Endothelial cell of umbilical vein (primary cell): ENCODE data around the gene CRYBA4. TPM values are rescaled to one million over a fixed set of nuclear protein-coding genes. Genes with fewer than 3 reads are reported as not detected.

Source experiments
- BruUV-seq: library from RNA; stranded (reverse); fragments of 400-500 nt; replicated peaks from 2 replicates; lab custom pipeline; 2021; lab: Mats Ljungman, UMichigan
- CTCF ChIA-PET: fragments of 300-600, 350-600 bp; sonication (Branson Sonifier 250); formaldehyde crosslinking; loops from one replicate; lab custom pipeline; 2021; ENCODE audit warnings: antibody characterized with exemption, inconsistent platforms; lab: Charles Lee
- POLR2A ChIA-PET: fragments of 300-600, 350-600 bp; sonication (Branson Sonifier 250); formaldehyde crosslinking; loops from one replicate; lab custom pipeline; 2021; ENCODE audit warnings: antibody characterized with exemption, inconsistent platforms; lab: Charles Lee
- DNase-seq: peaks from one replicate; pipeline ENCODE4 v3.0.0-alpha.2; 2011; ENCODE audit warnings: low read depth, low spot score
- FAIRE-seq: peaks from 2 replicates; lab custom pipeline; 2011; peaks lifted over from hg19 to GRCh38; lab: Jason Lieb, UNC
- H2AFZ ChIP-seq: 2 replicates; pipeline ENCODE4 v1.6.0; 2012; ENCODE audit warnings: low read depth, low read length, control low read depth, inconsistent platforms
- H3K27ac ChIP-seq: 2 replicates; pipeline ENCODE4 v1.5.1; 2011; ENCODE audit warnings: low read depth, mild to moderate bottlenecking, control low read depth, low read length, moderate library complexity; ENCODE audit not compliant: insufficient read depth
- H3K27me3 ChIP-seq, 2 experiments: 2 replicates each; pipeline versions ENCODE4 v1.6.0 to v1.6.1; 2011; ENCODE audit warnings: low read length in 2 of 2, mixed read lengths in 1 of 2; ENCODE audit not compliant: control insufficient read depth in 2 of 2, insufficient read depth in 2 of 2
- H3K36me3 ChIP-seq, 2 experiments: 2 replicates in 1 of 2; 3 replicates in 1 of 2; pipeline ENCODE4 v1.5.1; 2011; ENCODE audit warnings: low read length in 2 of 2, mild to moderate bottlenecking in 1 of 2, moderate library complexity in 1 of 2; ENCODE audit not compliant: control insufficient read depth in 2 of 2, insufficient read depth in 2 of 2; ENCODE audit errors: extremely low read depth in 1 of 2
- H3K4me1 ChIP-seq: 3 replicates; pipeline ENCODE4 v1.5.1; 2011; ENCODE audit warnings: mild to moderate bottlenecking, low read length; ENCODE audit not compliant: control insufficient read depth, insufficient read depth; ENCODE audit errors: extremely low read depth
- H3K4me2 ChIP-seq: 2 replicates; pipeline ENCODE4 v1.6.1; 2011; ENCODE audit warnings: low read length, control low read depth, mixed read lengths; ENCODE audit not compliant: insufficient read depth
- H3K4me3 ChIP-seq, 3 experiments: fragments of 200-600 bp in 1 of 3; sonication (generic), shearing (Covaris generic) in 1 of 3; replicated peaks in 1 of 3; 2 replicates each; pipeline ENCODE4 v1.5.1; 2011 to 2016; ENCODE audit warnings: control low read depth in 3 of 3, low read length in 3 of 3, mild to moderate bottlenecking in 2 of 3, inconsistent platforms in 1 of 3, low read depth in 1 of 3, moderate library complexity in 1 of 3; ENCODE audit not compliant: insufficient read depth in 1 of 3
- H3K79me2 ChIP-seq: 2 replicates; pipeline ENCODE4 v1.6.0; 2012; ENCODE audit warnings: low read length, inconsistent platforms; ENCODE audit not compliant: control insufficient read depth, insufficient read depth
- H3K9ac ChIP-seq: replicated peaks from 2 replicates; pipeline ENCODE3; 2011; ENCODE audit warnings: low read length, control low read depth; ENCODE audit not compliant: insufficient read depth; ENCODE audit errors: extremely low read depth
- H3K9me1 ChIP-seq: replicated peaks from 3 replicates; pipeline ENCODE4 v1.6.0; 2011; ENCODE audit warnings: mild to moderate bottlenecking, low read length; ENCODE audit not compliant: control insufficient read depth, insufficient read depth; ENCODE audit errors: extremely low read depth
- H3K9me3 ChIP-seq: replicated peaks from 2 replicates; pipeline ENCODE4 v1.5.1; 2012; ENCODE audit warnings: low read length, inconsistent platforms; ENCODE audit not compliant: control insufficient read depth, insufficient read depth
- H4K20me1 ChIP-seq: replicated peaks from 2 replicates; pipeline ENCODE3; 2011; ENCODE audit warnings: mild to moderate bottlenecking, low read length; ENCODE audit not compliant: control insufficient read depth, insufficient read depth; ENCODE audit errors: extremely low read depth
- EZH2 ChIP-seq: IDR thresholded peaks from 2 replicates; pipeline ENCODE4 v1.6.1; 2012; ENCODE audit warnings: borderline replicate concordance, low read depth, mild to moderate bottlenecking, moderate library complexity, low read length, inconsistent platforms; ENCODE audit not compliant: severe bottlenecking
- FOS ChIP-seq: IDR thresholded peaks from 2 replicates; pipeline ENCODE4 v1.6.1; 2011; ENCODE audit warnings: mild to moderate bottlenecking, low read length, moderate library complexity, borderline replicate concordance; ENCODE audit not compliant: insufficient read depth
- GATA2 ChIP-seq: IDR thresholded peaks from 2 replicates; pipeline ENCODE4 v1.7.0; 2011; ENCODE audit warnings: low read depth, mild to moderate bottlenecking, moderate library complexity, mixed read lengths, low read length; ENCODE audit not compliant: insufficient read length, insufficient read depth
- JUN ChIP-seq: IDR thresholded peaks from 2 replicates; pipeline ENCODE4 v1.6.1; 2011; ENCODE audit warnings: borderline replicate concordance, low read depth; ENCODE audit not compliant: insufficient read length, insufficient read depth
- MAX ChIP-seq: IDR thresholded peaks from 2 replicates; pipeline ENCODE4 v1.6.1; 2011; ENCODE audit not compliant: insufficient read depth, insufficient read length
- MYC ChIP-seq: IDR thresholded peaks from one replicate; pipeline ENCODE4 v1.6.1; 2011; ENCODE audit warnings: mild to moderate bottlenecking, low read depth, low read length
- POLR2A ChIP-seq: IDR thresholded peaks from 2 replicates; pipeline ENCODE4 v1.6.1; 2012; ENCODE audit warnings: low read depth, mild to moderate bottlenecking, control low read depth, low read length
- POLR2AphosphoS5 ChIP-seq: IDR thresholded peaks from 2 replicates; pipeline ENCODE4 v1.6.1; 2012; ENCODE audit warnings: low read depth, mild to moderate bottlenecking, control low read depth, low read length, moderate library complexity; ENCODE audit not compliant: insufficient read depth
- dilution Hi-C: fragments of 300-500 bp; cut with MboI; formaldehyde crosslinking; loops from one replicate; pipeline ENCODE4 v1.15.0; 2019; ENCODE audit warnings: low sequenced_read_pairs; ENCODE audit not compliant: extremely low pct_ligation_motif_present
- intact Hi-C: fragments of 100-400 bp; cut with micrococcal nuclease; formaldehyde crosslinking; loops from one replicate; pipeline ENCODE4 v1.10.0; 2022
- polyA plus RNA-seq, 4 experiments: library from polyadenylated mRNA; depleted of rRNA in 3 of 4; stranded (reverse) in 3 of 4; unstranded in 1 of 4; fragments of >200 nt; gene quantifications; 2 replicates each; pipeline versions ENCODE4 v1.2.1 to v1.2.3, GENCODE V29; 2011 to 2012; ENCODE audit warnings: missing spikeins in 1 of 4
- total RNA-seq: library from RNA; stranded (reverse); gene quantifications from 2 replicates; pipeline ENCODE4 v1.2.3, GENCODE V29; 2021
- TF ChIP-seq, protein P1 (sequence below), 2 donors: IDR thresholded peaks; 1 replicate in 1 of 2; 2 replicates in 1 of 2; pipeline ENCODE4 v1.5.1; 2011; ENCODE audit warnings: low read length in 2 of 2, mild to moderate bottlenecking in 2 of 2, moderate library complexity in 2 of 2, control low read depth in 1 of 2, inconsistent platforms in 1 of 2, low read depth in 1 of 2; ENCODE audit not compliant: insufficient read depth in 1 of 2; ENCODE audit errors: extremely low read depth in 1 of 2

CRYBA4 gene
- total and polyA plus RNA-seq, 2 donors (not counting 3 experiments of a cell fraction or from before 2014, with no cell fraction given), result not detected

- no peak overlapping the region for H3K9ac ChIP-seq
- CTCF ChIA-PET, result no interaction called here
- FAIRE-seq (no peak), DNase-seq (no peak)
- BruUV-seq, result no TSS peak
- dilution Hi-C loops, result no loop called here
- no peak overlapping the region for H3K4me3 ChIP-seq
- no peak overlapping the region for H3K4me2 ChIP-seq
- no peaks in the 10 kb centered on the region for H3K4me1 ChIP-seq
- H3K9me1 ChIP-seq, result no peaks in the 10 kb centered on the region
- no peaks in the 10 kb centered on the region for H3K36me3 ChIP-seq
- POLR2A ChIA-PET, result no interaction called here
- no peaks in the 10 kb centered on the region for H3K9me3 ChIP-seq
- peaks cover 3 to 8% of the 10 kb centered on the region in 2 experiments for H3K27me3 ChIP-seq
- no peaks in the 10 kb centered on the region for H3K79me2 ChIP-seq
- no peak overlapping the region for H2AFZ ChIP-seq
- H4K20me1 ChIP-seq, result no peaks in the 10 kb centered on the region
- intact Hi-C loops, result no loop called here
- H3K27ac ChIP-seq, result no peak overlapping the region
- TF ChIP-seq JUN, result no peak
These were observed 13.6 kb upstream of the CRYBA4 start for GRCh38 chr22:26608129-26608528.

DNA sequence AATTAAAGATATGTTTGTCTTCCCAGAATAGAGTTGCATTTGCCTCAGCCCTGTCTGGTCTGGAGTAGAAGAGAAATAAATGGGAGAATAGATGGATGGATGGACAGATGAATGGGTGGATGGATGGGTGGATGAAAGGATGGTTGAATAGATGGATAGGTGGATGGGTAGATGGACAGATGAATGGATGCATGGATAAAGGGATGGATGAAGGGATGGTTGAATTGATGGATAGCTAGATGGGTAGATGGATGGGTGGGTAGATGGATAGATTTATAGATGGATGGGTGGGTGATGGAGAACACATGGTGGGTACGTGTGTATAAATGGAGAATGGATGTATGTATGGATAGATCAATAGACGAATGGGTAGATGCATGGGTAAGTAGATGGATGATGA, 12.5 kb upstream of the CRYBA4 start:
- Histone ChIP-seq H3K27ac (no peak overlapping the region), H3K9me1 (no peaks in the 10 kb centered on the region), H2AFZ (no peak overlapping the region), H3K36me3 (no peaks in the 10 kb centered on the region), H3K27me3 (peaks cover 6 to 10% of the 10 kb centered on the region in 2 experiments), H3K4me2 (no peak overlapping the region), H4K20me1 (no peaks in the 10 kb centered on the region), H3K9me3 (no peaks in the 10 kb centered on the region), H3K9ac (no peak overlapping the region), H3K4me1 (no peaks in the 10 kb centered on the region), H3K4me3 (no peak overlapping the region), H3K79me2 (no peaks in the 10 kb centered on the region)
- TF ChIP-seq POLR2A, result no peak
- no peak for TF ChIP-seq FOS
- TF ChIP-seq JUN, result no peak
- TF ChIP-seq GATA2, result no peak
- TF ChIP-seq, protein P1, sequence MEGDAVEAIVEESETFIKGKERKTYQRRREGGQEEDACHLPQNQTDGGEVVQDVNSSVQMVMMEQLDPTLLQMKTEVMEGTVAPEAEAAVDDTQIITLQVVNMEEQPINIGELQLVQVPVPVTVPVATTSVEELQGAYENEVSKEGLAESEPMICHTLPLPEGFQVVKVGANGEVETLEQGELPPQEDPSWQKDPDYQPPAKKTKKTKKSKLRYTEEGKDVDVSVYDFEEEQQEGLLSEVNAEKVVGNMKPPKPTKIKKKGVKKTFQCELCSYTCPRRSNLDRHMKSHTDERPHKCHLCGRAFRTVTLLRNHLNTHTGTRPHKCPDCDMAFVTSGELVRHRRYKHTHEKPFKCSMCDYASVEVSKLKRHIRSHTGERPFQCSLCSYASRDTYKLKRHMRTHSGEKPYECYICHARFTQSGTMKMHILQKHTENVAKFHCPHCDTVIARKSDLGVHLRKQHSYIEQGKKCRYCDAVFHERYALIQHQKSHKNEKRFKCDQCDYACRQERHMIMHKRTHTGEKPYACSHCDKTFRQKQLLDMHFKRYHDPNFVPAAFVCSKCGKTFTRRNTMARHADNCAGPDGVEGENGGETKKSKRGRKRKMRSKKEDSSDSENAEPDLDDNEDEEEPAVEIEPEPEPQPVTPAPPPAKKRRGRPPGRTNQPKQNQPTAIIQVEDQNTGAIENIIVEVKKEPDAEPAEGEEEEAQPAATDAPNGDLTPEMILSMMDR (IDR thresholded peaks at IDR 0.05; ENCODE audit: extremely low read depth in 1 of 2, insufficient read depth in 1 of 2, low read depth in 1 of 2, low read length in 2 of 2), result no peak
- TF ChIP-seq MYC, result no peak
- no peak for TF ChIP-seq POLR2AphosphoS5
- no peak for TF ChIP-seq EZH2
- TF ChIP-seq MAX, result no peak
- intact Hi-C loops, result no loop called here
- ChIA-PET CTCF (no interaction called here), POLR2A (no interaction called here)
- dilution Hi-C loops, result no loop called here
- DNase-seq (no peak), FAIRE-seq (no peak)
- no TSS peak for BruUV-seq
